SJSA1 (cell line): ENCODE measurements around the gene PLAAT2. TPM values are rescaled to one million over a fixed set of nuclear protein-coding genes. Genes with fewer than 3 reads are reported as not detected.
A peak's percentile ranks its signal among the peaks of the same experiment; 100 is the strongest.
"Not testable (repeated sequence)": the region's sequence is repeated elsewhere in the genome, so short reads cannot be mapped to it uniquely, and the experiment has no call there.

Experiments used
- DNase-seq, 2 experiments: peaks; one replicate each; pipeline ENCODE4 v3.0.0-alpha.2; 2015 to 2020; ENCODE audit warnings: low spot score in 2 of 2, low read depth in 1 of 2
- H3K27ac ChIP-seq: fragments of 250-450 bp; sonication (Bioruptor Pico); 2 replicates; pipeline ENCODE4 v1.5.1; 2020; ENCODE audit warnings: mild to moderate bottlenecking, moderate library complexity
- H3K27me3 ChIP-seq: fragments of 250-450 bp; sonication (Bioruptor Pico); replicated peaks from 2 replicates; pipeline ENCODE4 v1.5.1; 2020; ENCODE audit warnings: mild to moderate bottlenecking, moderate library complexity
- H3K36me3 ChIP-seq: fragments of 250-450 bp; sonication (Bioruptor Pico); 2 replicates; pipeline ENCODE4 v1.5.1; 2020; ENCODE audit warnings: mild to moderate bottlenecking
- H3K4me1 ChIP-seq: fragments of 250-450 bp; sonication (Bioruptor Pico); replicated peaks from 2 replicates; pipeline ENCODE4 v1.6.1; 2021; ENCODE audit warnings: mild to moderate bottlenecking
- H3K4me3 ChIP-seq: fragments of 250-450 bp; sonication (Bioruptor Pico); 2 replicates; pipeline ENCODE4 v1.5.1; 2020; ENCODE audit warnings: mild to moderate bottlenecking
- H3K9me3 ChIP-seq: fragments of 250-450 bp; sonication (Bioruptor Pico); replicated peaks from 2 replicates; pipeline ENCODE4 v1.5.1; 2020; ENCODE audit warnings: mild to moderate bottlenecking
- total RNA-seq: library from RNA; depleted of rRNA; stranded (reverse); fragments of >200 nt; shearing (Covaris generic); gene quantifications from 2 replicates; pipeline ENCODE4 v1.2.3, GENCODE V29; 2014

The PLAAT2 gene
- total RNA-seq, 1 experiment from 2014 or later = 0.39 TPM

DNA sequence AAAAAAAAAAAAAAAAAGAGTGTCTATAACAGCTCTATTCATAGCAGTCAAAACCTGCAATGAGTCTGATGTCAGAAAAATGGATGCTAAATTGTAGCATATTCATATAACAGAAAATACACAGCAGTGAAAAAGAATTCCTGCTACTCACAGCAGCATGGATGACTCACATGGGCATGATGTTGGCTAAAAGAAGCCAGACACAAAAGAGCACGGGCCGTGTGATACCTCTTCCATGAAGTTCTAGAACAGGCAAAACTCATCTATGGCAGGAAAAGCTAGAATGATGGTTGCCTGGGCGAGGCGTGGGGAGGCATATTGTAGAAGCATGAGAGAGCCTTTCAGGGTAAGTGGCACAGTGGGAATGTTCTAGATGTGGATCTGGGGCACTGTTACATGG is 32.1 kb upstream of the PLAAT2 start:
- Histone ChIP-seq H3K27ac (0 out of 2 replicates have a peak overlapping the region, but pooled peaks have one; percentile 2), H3K9me3 (no peaks in the 10 kb centered on the region), H3K27me3 (no peaks in the 10 kb centered on the region), H3K4me1 (peaks cover 34% of the 10 kb centered on the region), H3K4me3 (no peak overlapping the region), H3K36me3 (peaks cover 47% of the 10 kb centered on the region)
- peak in 1 of 2 experiments; percentile 47 for DNase-seq

DNA sequence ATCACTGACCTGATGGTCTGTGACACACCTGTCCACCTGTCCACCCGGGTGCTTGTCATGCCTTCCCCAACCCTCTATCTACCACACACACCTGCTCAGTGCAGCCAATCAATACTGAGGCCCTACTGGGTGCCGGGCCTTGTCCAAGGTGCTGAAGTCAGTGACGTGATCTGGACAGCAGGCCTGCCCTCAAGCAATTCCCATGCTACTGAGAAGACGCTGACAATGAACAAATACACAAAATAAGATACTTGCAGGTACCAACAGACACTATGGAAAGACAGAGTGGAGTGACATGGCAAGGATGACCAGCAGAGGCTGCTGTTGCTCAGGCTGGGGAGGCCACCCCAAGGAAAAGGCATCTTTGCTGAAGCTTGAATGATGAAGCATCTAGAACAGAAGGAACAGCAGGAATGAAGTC is 29.8 kb upstream of the PLAAT2 start:
- H3K27ac ChIP-seq = no peak overlapping the region
- H3K9me3 ChIP-seq = no peaks in the 10 kb centered on the region
- H3K4me3 ChIP-seq = no peak overlapping the region
- peaks cover 12% of the 10 kb centered on the region for H3K4me1 ChIP-seq
- no peaks in the 10 kb centered on the region for H3K27me3 ChIP-seq
- H3K36me3 ChIP-seq = peaks cover 45% of the 10 kb centered on the region
- peak; percentile 65 to 69 for DNase-seq

DNA sequence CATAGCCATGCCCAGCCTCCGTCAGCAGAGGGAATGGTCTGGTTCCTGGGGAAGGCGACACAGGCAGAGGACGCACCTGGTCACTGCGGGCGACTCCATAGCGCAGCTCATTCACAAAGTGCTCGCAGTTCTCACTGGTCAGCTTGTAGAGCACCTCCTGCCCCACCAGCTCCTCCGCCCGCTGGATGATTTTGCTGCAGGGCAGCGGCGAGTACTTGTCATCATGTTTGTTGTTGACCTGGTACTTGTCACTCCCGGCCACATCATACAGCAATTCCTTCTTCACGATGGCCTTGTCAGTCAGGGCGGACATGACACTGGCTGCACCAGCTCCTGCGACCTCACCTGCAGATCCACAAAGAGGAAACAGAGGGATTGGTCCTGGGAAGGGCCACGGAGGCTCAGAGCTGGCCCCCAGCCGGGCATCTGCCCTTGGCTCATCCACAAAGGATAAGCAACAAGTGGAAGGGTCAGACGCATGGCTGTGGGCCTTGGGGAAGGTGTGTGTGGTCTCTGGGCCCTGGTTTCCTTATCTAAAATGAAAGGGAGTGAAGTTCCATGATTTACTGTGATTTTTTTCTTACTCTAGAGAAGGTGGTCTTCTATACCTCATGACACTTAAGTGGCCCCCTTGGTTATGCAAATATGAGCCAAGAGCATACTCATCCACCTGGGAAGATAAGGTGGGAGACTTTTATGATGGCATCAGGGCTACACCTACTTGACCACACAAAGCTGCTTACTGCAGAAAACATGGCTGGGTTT is 27.0 kb upstream of the PLAAT2 start:
- Histone ChIP-seq H3K4me3 (no peak overlapping the region), H3K36me3 (peaks cover 43% of the 10 kb centered on the region), H3K9me3 (no peaks in the 10 kb centered on the region), H3K4me1 (peaks cover 4% of the 10 kb centered on the region; the same call in 1 of the 2 replicates), H3K27me3 (no peaks in the 10 kb centered on the region), H3K27ac (no peak overlapping the region)
- DNase-seq = no peak

DNA sequence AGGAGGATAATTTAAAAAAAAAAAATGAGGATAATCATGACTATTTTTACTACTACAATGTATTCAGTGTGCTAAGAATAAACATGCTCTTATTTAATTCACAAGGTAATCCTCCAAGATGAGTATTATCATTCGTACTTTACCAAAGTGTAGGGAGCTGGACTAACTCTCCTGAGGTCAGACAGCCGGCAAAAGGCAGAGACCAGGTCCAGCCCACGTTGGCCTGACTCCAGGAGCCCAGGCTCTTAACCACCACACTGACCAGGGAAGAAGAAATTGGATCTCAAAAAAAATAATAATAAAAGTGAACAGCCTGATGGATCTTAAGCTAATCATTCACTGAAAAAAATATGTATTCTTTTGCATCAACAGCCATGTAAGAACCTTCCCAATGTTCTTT is 25.8 kb upstream of the PLAAT2 start:
- H3K27me3 ChIP-seq = no peaks in the 10 kb centered on the region

DNA sequence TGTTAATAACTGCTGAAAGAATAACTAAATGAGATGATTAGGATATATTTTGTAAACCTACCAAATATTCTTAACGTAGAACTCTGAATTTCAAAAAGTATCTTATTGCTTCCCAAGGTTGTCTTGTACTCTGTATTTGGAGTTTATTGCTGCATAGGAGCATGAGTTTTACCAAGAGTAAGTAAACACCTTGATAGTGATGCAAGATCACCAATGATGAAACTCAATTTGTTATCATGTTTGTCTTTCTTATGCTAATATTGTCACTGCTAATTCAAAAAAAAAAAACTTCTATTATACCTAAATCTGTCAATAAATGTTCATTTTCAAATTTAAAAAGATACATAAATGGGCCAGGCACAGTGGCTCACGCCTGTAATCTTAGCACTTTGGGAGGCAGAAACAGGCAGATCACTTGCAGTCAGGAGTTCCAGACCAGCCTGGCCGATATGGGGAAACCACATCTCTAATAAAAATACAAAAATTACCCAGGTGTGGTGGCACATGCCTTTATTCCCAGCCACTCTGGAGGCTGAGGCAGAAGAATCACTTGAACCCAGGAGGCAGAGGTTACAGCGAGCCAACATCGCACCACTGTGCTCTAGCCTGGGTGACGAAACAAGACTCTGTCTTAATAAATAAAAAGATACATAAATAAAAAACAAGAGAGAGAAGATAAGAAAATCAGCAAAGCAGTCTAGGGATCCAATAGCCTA is 23.4 kb upstream of the PLAAT2 start:
- no peaks in the 10 kb centered on the region for H3K27me3 ChIP-seq
- DNase-seq = no peak
- H3K36me3 ChIP-seq = peaks cover 49% of the 10 kb centered on the region
- no peak overlapping the region for H3K27ac ChIP-seq
- H3K4me3 ChIP-seq = no peak overlapping the region
- H3K9me3 ChIP-seq = peaks cover 5% of the 10 kb centered on the region
- no peaks in the 10 kb centered on the region for H3K4me1 ChIP-seq

More for the DNA sequence above, 25.8 kb upstream of the PLAAT2 start:
- Histone ChIP-seq H3K9me3 (no peaks in the 10 kb centered on the region), H3K4me1 (0 out of 2 replicates have a peak, but pooled peaks cover 3% of the 10 kb centered on the region), H3K4me3 (no peak overlapping the region), H3K36me3 (peaks cover 45% of the 10 kb centered on the region), H3K27ac (no peak overlapping the region)
- no peak for DNase-seq

DNA sequence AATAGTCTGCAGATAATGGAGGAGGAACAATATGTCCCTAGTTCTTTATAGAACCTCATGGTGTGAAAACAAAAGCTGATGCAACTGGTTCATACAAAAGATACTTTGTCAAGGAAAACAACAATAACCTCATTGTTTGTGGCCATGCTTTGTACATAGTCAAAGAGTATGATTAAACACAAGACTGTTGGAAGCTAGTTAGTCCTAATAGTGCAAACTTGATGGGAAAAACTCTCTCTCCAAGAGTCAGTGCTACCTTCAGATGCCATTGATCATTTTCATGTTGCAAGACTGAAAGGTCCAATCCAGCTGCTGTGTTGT is 20.1 kb upstream of the PLAAT2 start:
- Histone ChIP-seq H3K27ac (no peak overlapping the region), H3K4me1 (no peaks in the 10 kb centered on the region), H3K4me3 (no peak overlapping the region), H3K9me3 (peaks cover 15% of the 10 kb centered on the region), H3K27me3 (no peaks in the 10 kb centered on the region), H3K36me3 (peaks cover 59% of the 10 kb centered on the region)
- no peak for DNase-seq

DNA sequence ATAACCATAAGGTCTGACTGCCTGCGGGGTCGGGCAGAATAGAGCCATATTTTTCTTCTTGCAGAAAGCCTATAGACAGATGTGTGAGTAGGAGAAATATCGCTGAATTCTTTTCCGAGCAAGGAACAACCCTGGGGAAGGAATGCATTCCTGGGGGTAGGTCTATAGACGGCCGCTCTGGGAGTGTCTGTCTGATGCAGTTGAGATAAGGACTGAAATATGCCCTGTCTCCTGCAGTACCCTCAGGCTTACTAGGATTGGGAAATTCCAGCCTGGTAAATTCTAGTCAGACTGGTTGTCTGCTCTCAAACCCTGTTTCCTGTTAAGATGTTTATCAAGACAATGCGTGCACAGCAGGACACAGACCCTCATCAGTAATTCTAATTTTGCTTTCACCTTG is 18.0 kb upstream of the PLAAT2 start:
- H3K4me1 ChIP-seq, H3K27me3 ChIP-seq, H3K4me3 ChIP-seq, H3K27ac ChIP-seq, DNase-seq: not testable (repeated sequence)
- H3K9me3 ChIP-seq = peaks cover 15% of the 10 kb centered on the region
- peaks cover 54% of the 10 kb centered on the region for H3K36me3 ChIP-seq

DNA sequence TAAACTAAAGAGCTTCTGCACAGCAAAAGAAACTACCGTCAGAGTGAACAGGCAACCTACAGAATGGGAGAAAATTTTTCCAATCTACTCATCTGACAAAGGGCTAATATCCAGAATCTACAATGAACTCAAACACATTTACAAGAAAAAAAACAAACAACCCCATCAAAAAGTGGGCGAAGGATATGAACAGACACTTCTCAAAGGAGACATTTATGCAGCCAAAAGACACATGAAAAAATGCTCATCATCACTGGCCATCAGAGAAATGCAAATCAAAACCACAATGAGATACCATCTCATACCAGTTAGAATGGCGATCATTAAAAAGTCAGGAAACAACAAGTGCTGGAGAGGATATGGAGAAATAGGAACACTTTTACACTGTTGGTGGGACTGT is 15.7 kb upstream of the PLAAT2 start:
- not testable (repeated sequence) for DNase-seq, H3K27me3 ChIP-seq, H3K27ac ChIP-seq, H3K4me3 ChIP-seq
- peaks cover 44% of the 10 kb centered on the region for H3K36me3 ChIP-seq
- H3K4me1 ChIP-seq = peaks cover 23% of the 10 kb centered on the region
- H3K9me3 ChIP-seq = peaks cover 15% of the 10 kb centered on the region

DNA sequence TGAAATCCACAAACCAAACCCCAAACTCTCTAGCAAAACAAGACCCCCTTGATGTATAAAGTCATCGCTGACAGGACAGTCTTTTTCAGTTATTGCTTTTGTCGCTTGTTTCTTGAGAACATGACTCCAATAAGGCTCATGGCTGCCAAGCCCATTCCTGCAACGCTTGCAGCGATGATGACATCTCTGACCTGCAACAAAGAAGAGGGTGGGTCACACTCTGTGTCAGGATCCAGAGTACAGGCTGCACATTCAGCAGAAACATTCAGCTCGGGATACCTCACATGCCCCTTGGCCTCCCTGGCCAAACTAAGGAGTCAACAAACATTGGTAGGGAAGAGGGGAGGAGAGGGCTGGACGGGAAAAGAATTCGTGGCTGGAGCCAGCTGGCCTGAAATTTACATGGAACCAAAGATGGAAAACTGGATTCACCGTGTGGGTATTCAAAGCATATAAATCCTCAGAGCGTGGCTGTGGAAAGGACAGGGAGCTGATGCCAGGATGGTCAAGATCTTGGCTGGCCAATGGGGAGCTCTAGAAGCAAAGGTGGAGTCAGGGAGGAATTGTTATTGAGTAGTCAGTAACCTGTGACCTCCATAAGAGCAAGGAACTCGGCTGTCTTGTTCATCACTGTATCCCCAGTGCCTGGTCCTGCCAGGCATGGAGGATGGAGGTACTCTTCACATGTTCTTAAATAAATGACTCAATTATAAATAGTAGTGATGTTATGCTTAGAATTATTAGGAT is 11.8 kb upstream of the PLAAT2 start:
- Histone ChIP-seq H3K9me3 (peaks cover 2% of the 10 kb centered on the region; the same call in 1 of the 2 replicates), H3K36me3 (peaks cover 16% of the 10 kb centered on the region), H3K27ac (peak overlapping the region; percentile 74), H3K4me1 (peaks cover 25% of the 10 kb centered on the region), H3K27me3 (no peaks in the 10 kb centered on the region), H3K4me3 (peak overlapping the region; percentile 20)
- peak in 1 of 2 experiments; percentile 69 for DNase-seq

DNA sequence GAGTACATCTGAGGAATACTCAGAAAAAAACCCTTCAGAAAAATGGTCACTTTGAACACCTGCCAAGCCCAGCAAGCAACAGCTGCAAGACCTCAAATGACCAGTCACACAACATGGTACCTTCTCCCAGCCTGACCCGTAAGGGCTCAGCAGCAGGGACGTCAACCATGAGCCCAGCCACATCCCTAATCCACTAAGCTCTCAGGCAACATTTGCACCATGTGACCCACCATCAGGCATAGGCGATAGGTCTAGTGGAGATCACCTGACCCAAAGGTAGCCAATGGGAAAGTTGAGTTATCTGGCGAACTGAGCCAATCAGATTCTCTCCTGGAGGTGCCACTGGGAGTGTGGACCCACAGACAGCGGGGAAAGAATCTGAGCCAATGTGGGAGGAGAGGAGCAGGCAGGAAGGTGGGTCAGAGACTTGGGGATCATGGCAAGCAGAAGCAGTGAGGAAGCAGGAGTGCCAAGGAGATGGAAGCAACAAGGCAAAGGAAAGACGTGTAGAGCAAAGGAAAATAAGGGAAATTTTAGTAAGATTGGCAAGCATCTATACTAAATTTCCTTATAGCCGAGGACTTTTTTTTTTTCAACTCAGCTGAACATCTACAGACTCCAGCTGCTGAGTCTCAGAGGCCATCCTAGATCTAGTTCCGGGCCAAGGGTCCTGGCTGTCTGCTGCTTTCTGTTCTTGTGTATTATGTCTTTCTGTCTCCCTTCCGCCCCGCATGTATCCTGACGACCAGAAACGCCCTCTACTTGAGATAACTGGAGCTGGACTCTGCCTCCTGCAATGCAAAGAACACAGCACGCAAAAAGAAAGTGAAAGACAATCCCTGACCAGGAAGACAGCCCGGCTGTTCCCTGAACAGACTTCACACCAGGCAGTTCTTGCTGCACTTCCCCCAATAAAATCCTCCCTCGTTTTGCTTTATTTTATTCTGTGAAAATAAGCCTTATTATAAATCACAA is 11.0 kb upstream of the PLAAT2 start:
- no peaks in the 10 kb centered on the region for H3K9me3 ChIP-seq
- peak overlapping the region; percentile 20 for H3K4me3 ChIP-seq
- no peaks in the 10 kb centered on the region for H3K27me3 ChIP-seq
- DNase-seq = peak; percentile 87 to 91
- H3K27ac ChIP-seq = peak overlapping the region; percentile 74
- peaks cover 25% of the 10 kb centered on the region for H3K4me1 ChIP-seq
- peaks cover 12% of the 10 kb centered on the region for H3K36me3 ChIP-seq

DNA sequence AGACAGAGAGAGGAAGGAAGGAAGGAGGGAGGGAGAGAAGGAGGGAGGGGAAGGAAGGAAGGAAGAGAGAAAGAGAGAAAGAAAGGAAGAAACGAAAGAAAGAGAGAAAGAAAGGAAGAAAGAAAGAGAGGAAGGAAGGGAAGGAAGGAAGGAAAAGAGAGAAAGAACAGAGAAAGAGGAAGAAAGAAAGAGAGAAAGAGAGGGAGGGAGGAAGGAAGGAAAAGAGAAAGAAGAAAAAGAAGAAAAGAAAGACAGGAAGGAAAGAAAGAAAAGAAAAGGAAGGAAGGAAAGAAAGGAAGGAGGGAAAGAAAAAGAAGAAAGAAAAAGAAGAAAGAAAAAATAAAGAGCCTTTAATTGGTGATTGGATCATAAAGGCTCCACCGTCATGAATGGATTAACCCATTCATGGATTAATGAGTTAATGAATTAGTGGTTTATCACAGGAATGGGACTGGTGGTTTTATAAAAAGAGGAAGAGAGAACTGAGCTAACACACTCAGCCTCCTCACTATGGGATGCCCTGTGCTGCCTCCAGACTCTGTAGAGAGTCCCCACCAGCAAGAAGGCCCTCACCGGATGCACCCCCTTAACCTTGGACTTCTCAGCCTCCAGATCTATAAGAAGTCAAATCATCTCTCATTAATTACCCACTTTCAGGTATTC is 9.0 kb upstream of the PLAAT2 start:
- no peaks in the 10 kb centered on the region for H3K9me3 ChIP-seq
- no peak overlapping the region for H3K27ac ChIP-seq
- DNase-seq = no peak
- no peak overlapping the region for H3K4me3 ChIP-seq
- H3K4me1 ChIP-seq = peaks cover 40% of the 10 kb centered on the region
- H3K27me3 ChIP-seq = no peaks in the 10 kb centered on the region
- peaks cover 10% of the 10 kb centered on the region; the same call in 1 of the 2 replicates for H3K36me3 ChIP-seq

DNA sequence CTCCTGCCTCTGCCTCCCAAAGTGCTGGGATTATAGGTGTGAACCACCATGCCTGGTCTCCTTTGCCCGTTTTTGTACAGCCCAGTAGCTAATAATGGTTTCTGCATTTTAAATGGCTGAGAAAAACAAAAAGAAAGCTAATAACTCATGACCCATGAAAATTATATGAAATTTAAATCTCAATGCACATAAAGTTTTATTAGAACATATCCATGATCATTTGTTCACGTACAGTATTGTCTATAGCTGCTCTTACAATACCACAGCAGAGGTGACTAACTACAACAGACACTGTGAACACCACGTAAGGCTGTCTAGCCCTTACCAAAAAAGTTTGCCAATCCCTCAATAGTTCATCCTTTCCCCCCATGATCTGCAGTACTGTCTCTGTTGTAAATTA is 6.4 kb upstream of the PLAAT2 start:
- Histone ChIP-seq H3K4me1 (peaks cover 38% of the 10 kb centered on the region), H3K27ac (no peak overlapping the region), H3K36me3 (peaks cover 7% of the 10 kb centered on the region; the same call in 1 of the 2 replicates), H3K4me3 (no peak overlapping the region), H3K27me3 (no peaks in the 10 kb centered on the region), H3K9me3 (no peaks in the 10 kb centered on the region)
- no peak for DNase-seq
